Cerebellar cortex (tissue), 1 donor: ENCODE results near the gene IL1R1.

Experiments
- DNase-seq: peaks from one replicate; pipeline ENCODE4 v3.0.0-alpha.2; 2015; ENCODE audit warnings: low spot score

The IL1R1 gene

GRCh38 chr2:102171946-102172345, 29.4 kb downstream of the IL1R1 start:
- DNase-seq, result no peak

- DNase-seq, result no peak
Measured at GRCh38 chr2:102172745-102173144, 30.2 kb downstream of the IL1R1 start.

- DNase-seq, result no peak
Measured at GRCh38 chr2:102176172-102176571, 33.6 kb downstream of the IL1R1 start.

- DNase-seq, result no peak
Measured at GRCh38 chr2:102177814-102178478, 35.4 kb downstream of the IL1R1 start.

GRCh38 chr2:102179061-102179460, 36.5 kb downstream of the IL1R1 start:
- DNase-seq, result no peak

GRCh38 chr2:102179788-102180686, 37.5 kb downstream of the IL1R1 start:
- no peak for DNase-seq

- no peak for DNase-seq
Measured at GRCh38 chr2:102180687-102180999, 38.1 kb downstream of the IL1R1 start.

- DNase-seq, result no peak
Measured at GRCh38 chr2:102181376-102181775, 38.8 kb downstream of the IL1R1 start.

- no peak for DNase-seq
Measured at GRCh38 chr2:102181919-102182635, 39.5 kb downstream of the IL1R1 start.

- DNase-seq, result no peak
Measured at GRCh38 chr2:102184018-102184417, 41.5 kb downstream of the IL1R1 start.

- DNase-seq, result no peak
Measured at GRCh38 chr2:102184568-102184967, 42.0 kb downstream of the IL1R1 start.

- DNase-seq, result no peak
Measured at GRCh38 chr2:102185347-102185746, 42.8 kb downstream of the IL1R1 start.

GRCh38 chr2:102186791-102187495, 44.4 kb downstream of the IL1R1 start, which contains the start of gene IL1RL2:
IL1RL2 (plus strand) TSS chr2:102187023; CDS start chr2:102187868, 845 bp downstream.
- no peak for DNase-seq

GRCh38 chr2:102187496-102188150, 45.1 kb downstream of the IL1R1 start:
- no peak for DNase-seq

- DNase-seq, result no peak
Measured at GRCh38 chr2:102190430-102191107, 48.0 kb downstream of the IL1R1 start.

- DNase-seq, result no peak
Measured at GRCh38 chr2:102191501-102191900, 49.0 kb downstream of the IL1R1 start.

- DNase-seq, result no peak
Measured at GRCh38 chr2:102193074-102193473, 50.5 kb downstream of the IL1R1 start.

GRCh38 chr2:102194609-102195268, 52.2 kb downstream of the IL1R1 start:
- no peak for DNase-seq

GRCh38 chr2:102197389-102198137, 55.0 kb downstream of the IL1R1 start:
- no peak for DNase-seq

- DNase-seq, result no peak
Measured at GRCh38 chr2:102200539-102200938, 58.0 kb downstream of the IL1R1 start.
